ENCODE results near the gene RRP1.

DNA sequence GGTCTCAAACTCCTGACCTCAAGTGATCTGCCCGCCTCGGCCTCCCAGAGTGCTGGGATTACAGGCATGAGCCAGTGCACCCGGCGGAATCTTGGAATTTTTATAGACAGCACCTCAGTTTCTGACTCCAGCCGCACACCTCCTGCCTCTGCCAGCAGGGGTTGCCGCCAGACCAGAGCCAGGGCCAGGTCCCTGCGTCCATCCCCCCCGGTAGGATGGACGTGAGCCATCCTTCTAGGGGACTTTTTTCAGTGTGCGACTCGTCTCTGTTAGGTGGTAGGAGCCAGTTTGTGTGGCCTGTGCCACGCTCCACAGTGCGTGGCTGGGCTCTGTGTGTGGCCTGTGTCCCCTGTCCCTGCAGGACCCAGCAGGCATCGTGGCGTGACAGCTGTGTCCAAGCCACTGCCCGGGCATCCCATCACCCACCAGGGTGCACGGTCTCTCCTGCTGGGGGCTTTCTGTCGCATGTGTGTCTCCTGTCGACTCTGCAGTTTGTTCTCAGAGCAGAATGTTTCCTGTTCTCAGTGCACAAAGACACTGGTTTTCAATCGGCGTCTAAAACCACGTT is 28.9 kb upstream of the RRP1 start:
- TF ChIP-seq CTCF (IDR thresholded peaks at IDR 0.05), result no peak
- no peak for TF ChIP-seq POLR2A (IDR thresholded peaks at IDR 0.05)
